Tongue (tissue), 2 donors: ENCODE results near the gene CTNNA1. TPM values are rescaled to one million over a fixed set of nuclear protein-coding genes. Genes with fewer than 3 reads are reported as not detected.

Source experiments
- DNase-seq: peaks from one replicate; pipeline ENCODE4 v3.0.0-alpha.2; 2015
- total RNA-seq: library from RNA; depleted of rRNA; stranded (reverse); fragments of >200 nt; gene quantifications from one replicate; pipeline ENCODE4 v1.2.3, GENCODE V29; 2014

CTNNA1 gene
- total RNA-seq, 1 donor from 2014 or later: 416 TPM

DNA sequence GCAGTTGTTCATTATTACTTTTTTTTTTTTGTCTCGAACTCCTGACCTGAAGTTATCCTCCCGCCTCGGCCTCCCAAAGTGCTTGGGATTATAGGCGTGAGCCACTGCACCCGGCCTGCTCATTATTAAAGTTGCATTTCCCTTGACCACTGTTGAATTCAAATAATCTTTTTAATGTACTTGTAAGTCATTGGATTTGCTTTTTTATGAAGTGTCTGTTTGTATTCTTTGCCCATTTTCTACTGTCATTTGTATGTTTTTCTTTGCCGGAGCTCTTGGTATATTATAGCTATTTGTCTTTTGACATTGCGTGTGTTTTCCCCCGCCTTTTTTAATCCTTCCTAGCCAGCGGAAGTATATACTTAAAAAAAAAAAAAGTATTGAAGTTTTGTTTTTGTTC is 99.9 kb downstream of the CTNNA1 start:
- DNase-seq: no peak

DNA sequence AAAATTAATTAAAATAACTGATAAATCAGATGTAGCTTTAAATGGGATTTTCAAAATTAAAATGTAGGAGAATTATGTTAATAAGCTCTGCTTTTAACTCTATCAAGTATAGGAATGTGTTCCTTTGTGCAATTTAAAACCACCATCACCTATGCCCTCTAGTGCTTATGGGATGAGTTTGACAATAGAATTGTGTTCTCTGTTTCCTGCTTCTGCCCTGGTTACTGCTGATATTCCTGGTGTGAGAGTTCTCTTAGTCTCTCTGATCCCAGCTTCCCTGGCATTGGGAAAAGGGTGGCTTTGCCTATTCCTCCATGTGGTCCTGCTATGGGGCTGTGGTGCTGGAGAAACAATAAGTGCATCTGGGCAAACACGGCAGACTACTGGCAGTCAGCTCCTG is 113.8 kb downstream of the CTNNA1 start:
- DNase-seq: no peak

DNA sequence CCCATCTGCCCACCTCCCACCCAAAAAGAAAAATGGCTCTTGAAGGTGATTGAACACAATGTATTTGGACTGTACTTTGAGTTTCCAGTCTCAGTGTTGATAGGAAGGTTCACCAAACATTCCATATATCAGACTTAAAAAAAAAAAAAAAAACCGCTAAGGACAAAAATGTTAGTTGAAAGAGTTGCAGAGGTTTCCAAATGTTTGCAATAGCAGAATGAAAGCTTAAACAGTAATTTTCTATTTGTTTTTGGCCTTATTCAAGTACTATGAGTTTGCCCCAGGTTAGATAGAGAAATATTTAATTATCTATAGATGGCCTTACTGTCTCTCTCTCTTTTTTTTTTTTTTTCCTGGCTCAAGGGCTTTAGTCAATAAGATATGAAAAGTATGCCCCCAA is 115.8 kb downstream of the CTNNA1 start:
- DNase-seq: no peak

DNA sequence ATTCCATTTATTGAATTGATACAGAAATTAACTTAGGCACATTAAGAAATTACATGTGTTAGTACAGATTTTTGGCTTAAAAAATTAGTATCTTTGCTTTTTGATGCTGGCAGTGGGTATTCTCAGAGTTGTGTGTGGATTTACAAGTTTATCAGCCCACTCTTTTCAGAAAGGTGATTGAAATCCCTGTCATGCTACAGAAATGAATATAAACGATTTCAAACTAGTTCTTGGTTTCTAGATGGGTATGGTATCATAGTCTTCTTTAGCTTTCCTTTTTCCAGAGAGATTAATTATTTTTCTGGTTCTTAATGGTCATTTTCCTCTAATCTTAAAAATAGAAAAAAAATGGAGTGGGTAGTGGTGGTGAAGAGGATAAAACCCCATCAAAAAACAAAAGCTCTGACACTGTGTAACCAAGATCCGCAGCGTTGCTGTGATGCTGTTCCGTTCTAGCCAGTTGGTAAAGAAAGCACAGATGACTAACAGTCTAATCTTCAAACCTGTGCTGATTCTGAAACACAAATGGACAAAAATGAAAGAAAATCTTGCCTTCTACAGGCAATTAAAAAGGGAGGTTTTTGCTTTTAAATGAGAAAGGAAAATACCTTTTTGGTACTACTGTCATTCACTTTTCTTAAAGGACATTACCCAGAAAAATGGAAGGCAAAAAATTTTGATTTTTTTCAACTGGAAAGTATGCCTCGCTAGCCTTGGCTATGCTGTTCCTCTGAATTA is 116.7 kb downstream of the CTNNA1 start:
- DNase-seq: no peak

DNA sequence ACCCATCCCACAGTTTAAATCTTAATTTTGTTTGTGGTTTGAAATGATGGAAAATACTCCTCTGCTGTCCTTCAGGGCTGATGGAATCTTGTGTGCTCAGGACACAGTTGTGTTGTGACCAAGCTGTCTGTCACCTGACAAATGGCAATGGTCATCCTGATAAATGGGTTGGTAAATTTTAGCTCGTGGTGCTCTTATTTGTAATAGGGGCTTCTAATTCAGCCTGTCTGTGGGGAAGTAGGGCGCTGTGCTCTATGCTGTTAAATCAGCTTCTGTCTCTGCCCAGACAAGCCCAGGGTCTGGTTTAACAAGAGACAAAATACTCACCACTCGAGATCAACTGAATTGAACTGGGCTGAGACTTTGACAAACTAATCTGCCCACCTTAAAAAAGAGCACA is 117.4 kb downstream of the CTNNA1 start:
- DNase-seq: no peak

DNA sequence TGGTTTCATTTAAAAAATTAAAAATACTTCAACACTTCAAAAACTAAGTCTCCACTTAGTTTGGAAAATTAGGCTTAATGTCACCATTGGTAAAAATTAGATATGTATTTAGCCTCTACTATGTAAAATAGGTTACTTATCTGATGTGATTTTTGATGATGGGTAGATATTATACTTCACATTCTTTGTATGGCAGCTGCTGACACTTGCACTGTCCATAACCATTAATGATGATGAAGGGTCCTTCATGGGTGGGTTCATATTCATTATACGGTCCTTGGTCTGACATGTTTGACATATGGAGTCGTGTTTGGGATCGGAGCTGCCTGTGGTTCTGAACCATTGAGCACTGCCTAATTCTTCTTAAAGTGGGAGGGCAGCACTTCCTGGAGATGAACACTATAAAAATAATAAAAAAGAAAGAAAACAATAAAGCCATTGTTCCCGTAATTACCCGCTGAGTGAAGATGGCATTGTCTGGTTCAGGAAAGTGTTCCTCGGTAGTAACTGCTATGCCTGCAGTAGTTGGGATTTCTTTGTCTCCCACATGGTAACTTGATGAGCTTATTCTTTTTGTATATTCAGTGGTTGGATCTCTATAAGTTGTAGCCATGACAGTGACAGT is 119.7 kb downstream of the CTNNA1 start:
- DNase-seq: no peak

DNA sequence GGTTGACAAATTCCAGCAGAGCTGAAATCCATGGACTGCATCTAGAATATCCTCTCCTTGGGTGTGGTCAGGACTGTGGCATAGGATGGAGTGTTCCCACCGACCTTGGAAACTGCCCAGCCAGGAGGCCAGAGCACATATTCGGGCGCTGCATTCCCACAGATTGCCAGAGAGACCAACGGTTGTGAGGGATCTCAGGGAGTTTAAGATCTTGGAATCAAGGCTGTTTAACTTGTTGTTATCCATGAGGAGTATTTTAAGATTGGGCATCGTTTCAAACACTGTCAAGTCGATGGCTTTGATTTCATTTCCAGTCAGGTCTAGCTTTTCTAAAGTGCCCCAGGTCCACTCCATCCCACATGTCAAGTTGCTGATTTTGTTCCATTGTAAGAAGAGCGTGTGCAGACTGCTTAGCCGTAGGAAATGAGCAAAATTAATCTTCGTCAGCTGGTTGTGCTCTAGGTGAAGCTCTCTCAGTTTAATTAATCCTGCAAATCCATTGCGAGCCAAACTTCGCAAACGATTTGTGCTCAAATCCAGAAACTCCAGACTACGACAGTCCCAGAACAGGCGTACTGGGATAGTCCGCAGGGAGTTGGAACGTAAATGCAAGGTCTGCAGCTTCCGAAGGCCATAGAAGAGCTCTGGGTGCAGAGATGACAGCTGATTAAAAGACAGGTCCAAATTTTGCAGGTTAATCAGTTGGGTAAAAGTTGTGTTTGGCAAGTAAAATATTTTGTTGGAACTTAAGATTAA is 120.4 kb downstream of the CTNNA1 start:
- peak; percentile 30 for DNase-seq

DNA sequence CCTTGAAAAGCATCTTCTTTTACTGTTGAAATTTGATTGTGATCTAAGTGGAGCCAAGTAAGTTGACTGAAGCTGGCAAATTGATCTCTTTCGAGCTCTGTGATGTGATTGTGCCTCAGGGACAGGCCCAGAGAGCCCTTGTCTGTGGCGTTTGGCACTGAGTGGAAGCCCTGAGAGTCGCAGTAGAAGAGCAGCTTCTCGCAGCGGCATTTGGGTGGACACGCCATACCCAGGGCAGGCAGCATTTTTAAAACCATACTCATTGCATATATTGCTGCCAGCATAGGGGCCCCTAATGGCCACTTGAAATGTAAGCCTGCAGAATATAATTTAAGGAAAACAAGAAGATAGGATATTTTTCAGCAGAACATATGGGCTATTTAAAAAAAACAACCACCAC is 121.0 kb downstream of the CTNNA1 start:
- peak; percentile 39 for DNase-seq

DNA sequence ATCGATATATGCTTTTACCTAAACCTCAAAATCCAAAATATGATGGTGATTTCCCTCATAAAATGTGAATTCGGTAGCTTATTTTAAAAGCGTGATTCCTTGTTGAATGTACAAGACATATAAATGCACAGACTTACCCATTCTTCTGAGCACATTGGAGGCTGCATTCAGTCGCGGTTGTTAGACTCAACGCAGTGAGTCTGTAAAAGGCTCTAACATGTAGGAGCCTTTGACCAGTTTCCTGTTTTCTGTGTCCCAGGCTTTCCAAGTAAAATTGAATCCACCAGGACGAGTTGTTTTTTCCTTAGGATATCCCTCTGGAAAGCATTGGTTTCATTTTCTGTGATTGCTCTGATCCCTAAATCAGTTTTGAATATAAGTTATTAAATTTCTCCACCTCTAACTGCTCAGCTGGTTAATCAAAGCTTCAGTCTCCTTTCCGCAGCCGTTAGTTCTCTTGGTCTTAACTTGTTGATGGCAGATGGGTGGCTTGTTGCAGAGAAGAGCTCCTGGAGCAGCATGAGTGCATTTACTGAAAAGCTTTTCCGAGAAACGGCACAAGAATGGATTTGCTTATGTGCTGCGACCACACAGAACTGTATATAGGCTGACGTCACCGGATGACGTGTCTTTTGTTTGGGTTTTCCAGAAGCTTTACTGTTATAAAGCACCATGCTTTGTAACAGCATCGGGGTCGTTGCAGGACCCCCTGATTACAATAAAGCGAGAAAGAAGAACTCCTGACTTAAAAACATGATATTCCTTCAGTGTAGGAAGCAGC is 121.7 kb downstream of the CTNNA1 start, which contains the start of gene LRRTM2:
Gene LRRTM2, minus strand, starts transcription at position 565 of the 781 bp plus-strand sequence. Its CDS starts 424 bp downstream, at position 141.
- DNase-seq: peak; percentile 93

DNA sequence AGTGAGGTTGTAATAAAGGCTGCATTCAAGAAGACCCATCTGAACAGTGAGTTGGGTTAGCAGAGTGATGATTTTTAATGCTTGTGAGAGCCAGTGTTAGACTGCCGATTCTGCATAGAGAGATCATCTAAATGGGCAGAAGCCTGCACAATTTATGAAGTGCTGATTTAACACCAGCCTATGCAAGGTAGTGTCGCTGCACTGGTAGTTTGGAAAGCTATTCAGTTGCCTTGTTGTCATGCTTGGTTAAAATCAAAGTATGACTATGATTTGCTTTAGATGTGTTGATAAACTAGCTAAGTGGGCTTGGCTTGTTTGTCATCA is 122.3 kb downstream of the CTNNA1 start:
- DNase-seq: no peak

DNA sequence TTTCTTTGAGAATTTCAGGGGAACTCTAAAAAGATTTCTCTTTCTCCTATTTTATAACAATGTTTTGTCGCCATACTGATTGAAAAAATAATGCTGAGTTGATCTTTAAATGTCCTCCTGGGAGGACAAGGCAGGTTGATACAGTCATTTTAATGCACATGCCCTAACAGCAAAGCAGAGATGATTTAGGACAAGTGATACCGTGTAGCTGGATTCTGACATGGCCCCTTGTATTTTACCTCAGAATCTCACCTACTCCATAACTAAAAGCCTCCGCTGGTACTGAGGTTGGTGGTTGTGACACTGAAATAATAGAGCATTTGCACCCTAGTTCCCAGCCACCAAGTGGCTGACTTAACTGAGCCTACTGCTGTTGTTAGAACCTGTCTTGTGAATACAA is 122.7 kb downstream of the CTNNA1 start:
- no peak for DNase-seq

DNA sequence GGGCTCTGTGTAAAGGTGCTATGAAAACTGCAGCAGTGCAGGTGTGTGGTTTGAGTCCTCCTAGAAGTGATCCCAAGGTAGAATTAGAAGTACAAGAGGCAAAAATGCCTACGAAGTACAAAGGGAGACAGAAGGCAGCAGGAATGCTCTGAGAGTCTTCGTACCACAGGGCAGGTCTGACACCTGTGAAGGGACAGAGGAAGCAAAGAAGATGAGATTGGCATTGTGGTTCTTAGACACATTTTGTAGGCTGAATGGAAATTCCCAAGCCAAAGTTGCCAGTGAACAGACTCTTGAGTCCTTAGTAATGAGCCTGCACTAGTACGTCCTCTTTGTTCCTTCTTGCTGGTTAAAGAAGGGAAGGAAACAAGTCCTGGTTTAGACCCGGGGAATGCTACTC is 123.6 kb downstream of the CTNNA1 start:
- no peak for DNase-seq

DNA sequence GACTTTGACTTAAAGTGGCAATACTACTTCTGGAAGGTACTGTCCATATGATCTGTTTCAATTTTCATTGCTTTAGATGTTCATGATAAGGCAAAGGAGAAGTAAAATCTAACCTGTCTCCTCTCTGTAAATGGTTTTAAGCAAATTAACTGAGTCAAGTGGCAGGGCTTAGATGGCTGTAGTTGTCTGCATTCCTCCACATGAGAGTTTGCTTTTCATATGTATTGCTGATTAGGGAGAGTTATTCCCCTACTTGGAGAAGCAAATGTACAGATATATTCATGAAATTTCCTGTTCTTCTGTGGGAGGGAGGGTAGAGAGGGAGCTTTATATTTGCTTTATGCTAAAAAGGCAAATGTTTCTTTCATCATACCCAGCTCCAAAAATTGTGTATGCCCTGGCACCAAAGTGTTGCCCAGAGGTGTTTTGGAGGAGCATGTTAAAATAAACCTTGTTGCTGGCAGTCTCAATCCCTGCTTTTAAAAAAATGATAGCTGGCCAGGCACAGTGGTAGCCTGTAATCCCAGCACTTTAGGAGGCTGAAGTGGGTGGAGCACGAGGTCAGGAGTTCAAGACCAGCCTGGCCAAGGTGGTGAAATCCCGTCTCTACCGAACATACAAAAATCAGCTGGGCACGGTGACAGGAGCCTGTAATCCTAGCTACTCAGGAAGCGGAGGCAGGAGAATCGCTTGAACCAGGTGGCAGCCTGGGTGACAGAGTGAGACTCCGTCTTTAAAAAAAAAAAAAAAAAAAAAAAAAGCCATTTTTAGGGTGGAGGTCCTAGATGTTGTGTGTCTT is 125.4 kb downstream of the CTNNA1 start:
- DNase-seq: peak; percentile 8

DNA sequence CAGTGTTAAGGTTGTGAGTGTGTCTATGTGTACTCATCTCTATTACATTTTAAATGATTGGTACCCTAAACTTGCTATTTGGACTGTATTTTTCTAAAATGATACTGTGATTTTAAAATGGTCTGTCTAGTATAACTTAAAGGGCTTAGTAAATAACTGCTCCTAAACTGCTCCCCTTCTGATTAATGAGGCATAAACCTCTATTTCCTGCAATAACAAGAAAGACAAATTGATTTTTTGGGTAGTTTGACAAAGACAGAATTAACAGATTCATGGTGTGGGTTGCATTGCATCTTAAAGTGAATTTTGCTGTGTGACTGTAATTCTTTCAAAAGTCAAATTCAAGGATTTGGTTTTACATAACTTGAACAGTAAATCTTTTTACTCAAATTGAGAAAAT is 130.0 kb downstream of the CTNNA1 start:
- no peak for DNase-seq

DNA sequence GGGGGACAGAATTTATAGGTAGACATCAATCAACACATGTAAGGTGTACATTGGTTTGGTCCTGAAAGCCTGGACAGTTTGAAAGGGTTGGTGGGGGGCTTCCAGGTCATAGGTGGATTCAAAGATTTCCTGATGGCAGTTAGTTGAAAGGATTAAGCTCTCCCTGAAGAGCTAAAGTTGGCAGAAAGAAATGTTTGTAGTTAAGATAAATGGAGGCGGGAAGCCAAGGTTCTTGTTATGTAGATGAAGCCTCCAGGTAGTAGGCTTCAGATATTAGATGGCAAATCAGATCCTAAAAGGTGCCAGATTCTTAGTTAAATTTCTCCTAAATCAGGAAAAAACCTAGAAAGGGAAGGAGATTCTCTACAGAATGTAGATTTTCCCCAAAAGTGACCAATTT is 130.9 kb downstream of the CTNNA1 start:
- no peak for DNase-seq

DNA sequence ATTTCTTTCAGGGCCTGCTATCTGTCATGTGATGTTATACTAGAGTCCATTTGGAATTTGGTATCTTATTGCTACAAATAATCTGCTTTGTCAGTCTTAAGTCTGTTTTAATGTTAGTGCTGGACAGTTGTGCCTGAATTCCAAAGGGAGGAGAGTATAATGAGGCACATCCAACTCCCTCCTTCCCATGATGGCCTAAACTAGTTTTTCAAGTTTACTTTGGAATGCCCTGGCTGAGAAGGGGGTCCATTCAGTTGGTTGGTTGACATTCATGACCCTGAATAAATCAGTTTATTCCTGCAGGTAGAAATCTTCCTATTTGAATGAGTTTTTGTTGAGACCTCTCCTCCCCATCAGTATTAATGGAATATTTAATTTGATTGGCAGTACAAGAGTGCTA is 131.3 kb downstream of the CTNNA1 start:
- no peak for DNase-seq

DNA sequence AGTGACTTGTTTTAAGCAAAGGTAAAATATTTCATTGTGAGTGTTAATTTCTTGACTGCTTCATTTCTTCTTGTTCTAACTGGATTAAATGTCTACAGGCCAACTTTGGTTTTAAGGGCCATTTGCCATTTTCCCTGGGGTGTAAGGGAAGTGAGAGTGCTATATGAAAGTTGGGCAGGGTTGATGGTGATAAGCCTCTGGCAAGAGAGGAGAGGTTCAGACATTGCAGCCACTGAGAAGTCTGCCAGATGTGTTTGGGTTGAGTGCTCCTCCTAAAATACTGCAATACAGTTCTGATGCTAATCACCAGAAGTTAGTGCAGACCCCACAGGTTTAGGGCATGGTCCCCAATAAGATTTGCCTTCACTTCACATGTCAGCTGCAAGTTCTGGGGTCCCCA is 136.8 kb downstream of the CTNNA1 start:
- DNase-seq: no peak

DNA sequence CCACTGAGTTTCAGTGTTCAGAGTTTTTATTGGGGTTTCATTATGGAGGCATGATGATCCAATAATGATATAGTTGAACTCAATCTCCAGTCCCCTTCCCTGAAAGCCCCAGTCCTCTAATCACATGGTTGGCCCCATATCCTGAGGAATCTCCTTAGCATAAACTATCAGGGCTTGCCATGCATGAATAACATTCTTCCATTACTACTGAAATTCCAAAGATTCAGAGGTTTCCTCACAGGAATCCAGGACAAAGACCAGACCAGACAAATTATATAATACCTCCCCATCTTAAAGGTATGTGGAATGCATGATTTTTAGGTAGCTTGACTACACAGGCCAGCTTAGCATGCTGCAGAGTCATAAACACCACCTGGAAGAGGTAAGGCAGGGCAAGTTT is 137.4 kb downstream of the CTNNA1 start:
- DNase-seq: no peak

DNA sequence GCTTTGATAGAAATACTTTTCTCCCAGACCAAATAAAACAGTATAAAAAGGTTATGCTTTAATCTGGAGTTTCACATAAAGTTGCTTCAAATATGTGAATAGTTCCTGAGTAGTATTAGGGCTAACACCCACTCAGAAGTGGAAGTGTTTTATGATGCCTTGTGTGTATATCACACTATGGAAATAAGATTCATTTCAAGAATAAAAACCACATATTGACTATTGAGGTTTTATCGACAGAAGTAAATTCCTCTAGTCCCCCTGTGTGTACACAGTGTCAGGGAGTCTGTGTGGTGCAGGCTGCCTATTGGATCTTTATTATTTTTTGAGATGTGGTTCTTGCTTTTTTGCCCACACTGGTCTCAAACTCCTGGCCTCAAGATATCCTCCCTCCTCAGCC is 142.7 kb downstream of the CTNNA1 start:
- no peak for DNase-seq

DNA sequence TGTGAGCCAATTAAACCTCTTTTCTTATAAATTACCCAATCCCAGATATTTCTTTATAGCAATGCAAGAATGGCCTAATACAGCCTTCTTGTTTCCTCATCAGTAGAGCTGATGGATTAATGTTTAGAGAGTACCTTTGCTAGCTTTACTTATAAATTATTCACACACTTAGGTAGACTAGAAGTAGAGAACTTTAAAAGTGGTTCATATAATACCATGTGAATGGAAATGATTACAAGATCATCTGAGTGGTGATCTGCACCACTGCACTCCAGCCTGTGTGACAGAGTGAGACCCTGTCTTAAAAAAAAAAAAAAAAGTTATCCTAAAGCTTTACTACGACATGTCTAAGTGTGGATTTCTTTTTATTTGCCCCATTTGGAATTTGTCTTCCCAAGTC is 145.1 kb downstream of the CTNNA1 start:
- DNase-seq: no peak

DNA sequence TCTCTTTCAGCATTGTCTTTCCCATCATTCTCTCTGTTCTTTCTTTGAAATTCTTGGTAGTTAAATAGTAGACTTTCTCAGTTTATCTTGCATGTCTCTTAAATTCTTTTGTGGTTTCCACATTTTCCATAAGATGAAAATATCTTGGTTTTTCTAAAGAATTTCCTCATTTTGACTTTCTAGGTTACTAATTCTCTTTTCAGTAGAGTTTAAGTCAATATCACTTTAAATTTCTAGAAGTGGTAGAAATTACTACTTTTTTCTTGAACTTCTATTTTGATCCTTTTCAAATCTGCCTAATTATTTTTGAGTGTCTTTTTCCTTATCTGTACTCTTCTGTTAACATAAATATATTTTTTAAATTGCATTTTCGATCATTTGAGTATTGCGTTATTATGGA is 145.5 kb downstream of the CTNNA1 start:
- DNase-seq: no peak
